Measurements from ENCODE around the gene C11orf91.
A peak's percentile ranks its signal among the peaks of the same experiment; 100 is the strongest.
"Not testable (repeated sequence)": the region's sequence is repeated elsewhere in the genome, so short reads cannot be mapped to it uniquely, and the experiment has no call there.

The C11orf91 gene

GRCh38 chr11:33721426-33721825, 20.8 kb upstream of the C11orf91 start:
- peak; percentile 15 for DNase-seq

- DNase-seq, result no peak
These were observed 19.0 kb upstream of the C11orf91 start for GRCh38 chr11:33719587-33719986.

DNA sequence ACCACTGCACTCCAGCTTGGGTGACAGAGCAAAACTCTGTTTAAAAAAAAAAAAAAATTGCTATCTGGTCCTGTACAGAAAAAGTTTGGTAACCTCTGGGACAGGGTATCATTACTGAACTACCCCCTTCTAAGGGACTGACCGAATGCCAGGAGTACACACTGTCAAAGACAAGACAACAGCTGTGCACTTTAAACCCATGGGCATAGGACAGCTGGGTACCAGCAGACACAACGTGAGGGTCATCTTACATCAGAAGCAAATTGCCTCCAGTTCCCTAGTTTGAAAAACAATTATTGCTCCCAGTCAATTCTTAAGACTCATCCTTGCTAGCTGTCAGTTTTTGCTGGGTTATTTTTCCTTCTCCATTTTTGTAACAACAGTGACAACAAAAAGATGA, 17.8 kb upstream of the C11orf91 start:
- DNase-seq, result no peak

DNA sequence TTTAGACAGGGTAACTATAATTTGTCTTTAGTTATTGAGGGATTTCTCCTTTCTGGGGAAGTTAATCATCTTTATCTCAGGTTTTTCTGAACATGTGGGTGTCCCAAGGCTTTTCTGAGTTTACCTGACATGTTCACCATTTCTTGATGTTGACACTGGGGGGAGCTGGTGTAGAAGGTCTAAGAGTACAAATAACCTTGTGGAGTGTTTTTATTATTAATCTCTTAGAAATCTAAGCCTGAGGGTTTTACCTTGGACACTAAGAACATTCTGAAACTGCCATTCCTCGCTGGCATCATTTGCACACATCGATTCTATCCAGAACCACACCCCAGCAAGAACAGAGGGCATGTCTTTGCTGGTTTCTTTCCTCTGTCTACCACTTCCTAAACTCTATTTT, 15.6 kb upstream of the C11orf91 start:
- DNase-seq, result no peak

- DNase-seq, result no peak
These were observed 13.3 kb upstream of the C11orf91 start for GRCh38 chr11:33713856-33714398.

DNA sequence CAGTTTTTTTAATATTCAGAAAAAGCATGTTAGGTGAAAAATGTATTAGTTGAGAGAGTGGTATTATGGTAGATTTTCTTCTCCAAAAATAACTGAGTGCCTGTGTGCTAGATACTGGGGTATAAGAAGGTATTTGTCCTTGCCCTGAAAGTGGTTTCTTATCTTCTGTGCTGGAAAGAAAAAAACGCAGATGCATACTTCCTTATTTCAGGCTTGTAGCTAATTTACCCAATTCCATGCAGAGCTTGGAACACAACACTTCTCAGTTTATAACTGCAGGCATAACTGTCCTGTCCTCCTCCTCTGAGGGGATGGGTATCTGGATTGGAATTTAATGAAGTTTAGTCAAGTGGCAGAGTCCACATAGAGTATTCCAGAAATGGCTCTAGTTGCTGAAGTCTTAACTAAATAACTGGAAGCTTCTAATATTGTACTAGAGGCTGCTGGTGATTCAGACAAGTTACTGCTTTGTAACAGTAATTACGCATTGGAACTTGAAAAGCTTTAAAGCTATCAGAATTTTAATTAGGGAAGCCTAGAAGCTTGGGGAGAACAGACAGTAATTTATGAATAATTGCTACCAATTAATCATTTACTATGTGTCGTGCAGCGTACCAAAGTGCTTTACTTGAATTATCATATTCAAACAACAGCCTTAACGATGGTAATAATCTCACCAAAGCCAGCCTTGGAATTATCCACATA, 12.7 kb upstream of the C11orf91 start:
- DNase-seq, result no peak

- DNase-seq, result no peak
These were observed 11.8 kb upstream of the C11orf91 start for GRCh38 chr11:33712436-33712835.

- DNase-seq, result no peak
These were observed 8.8 kb upstream of the C11orf91 start for GRCh38 chr11:33709466-33709865.

DNA sequence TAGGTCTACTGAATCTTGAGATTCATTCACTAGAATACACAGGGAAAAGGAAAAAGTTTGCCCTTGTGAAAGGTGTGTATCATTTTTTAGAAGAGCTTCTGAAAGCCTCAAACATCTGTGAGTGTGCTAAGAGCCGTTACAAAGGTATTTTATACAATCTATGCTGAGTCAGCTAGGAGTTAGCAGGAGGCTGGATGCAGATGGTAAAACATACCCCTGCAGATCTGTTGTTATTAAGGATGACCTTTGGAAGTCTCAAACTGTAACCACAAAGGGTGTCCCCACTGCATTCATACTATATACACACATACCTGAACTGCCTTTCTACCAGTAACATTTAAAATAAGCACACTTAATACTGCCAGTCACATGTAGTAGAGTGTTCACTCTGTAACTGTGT, 8.4 kb upstream of the C11orf91 start:
- DNase-seq, result no peak

DNA sequence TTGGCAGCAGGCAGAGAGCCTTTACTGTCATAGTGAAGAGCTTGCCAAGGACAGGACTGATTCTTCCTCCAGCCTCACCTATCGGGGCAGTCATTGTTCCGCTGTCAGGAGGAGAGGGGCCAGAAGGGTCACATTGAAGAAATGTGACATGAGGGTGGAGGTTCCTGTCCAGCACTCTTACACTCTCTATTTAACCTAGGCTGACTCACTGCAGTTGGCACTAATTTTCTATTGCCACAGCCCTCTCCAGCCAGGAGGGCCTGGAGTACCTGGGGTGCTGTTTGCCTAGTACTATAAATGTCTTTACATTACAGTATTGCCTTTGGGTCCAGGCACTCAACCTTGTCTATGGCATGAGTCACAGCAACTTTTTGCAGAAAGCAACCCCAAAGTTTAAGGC, 7.2 kb upstream of the C11orf91 start:
- not testable (repeated sequence) for DNase-seq

DNA sequence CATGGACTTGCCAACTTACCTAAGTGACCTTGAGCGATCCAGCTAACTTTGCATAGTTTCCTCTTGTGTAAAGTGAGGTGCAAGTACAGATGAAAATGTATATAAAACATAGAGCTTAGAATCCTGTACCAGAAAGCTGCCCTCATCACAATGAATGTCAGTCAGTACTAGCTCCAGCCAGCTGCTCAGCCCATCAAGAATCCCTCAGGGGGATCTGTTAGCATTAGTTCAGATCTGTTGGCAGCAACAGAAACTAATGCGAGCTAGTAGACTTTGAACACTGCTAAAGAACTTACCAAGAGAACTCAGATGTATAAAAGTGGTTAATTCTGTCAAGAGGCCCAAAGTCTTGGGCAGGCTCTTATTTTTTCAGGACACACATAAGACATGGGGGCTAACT, 6.3 kb upstream of the C11orf91 start:
- DNase-seq, result no peak

DNA sequence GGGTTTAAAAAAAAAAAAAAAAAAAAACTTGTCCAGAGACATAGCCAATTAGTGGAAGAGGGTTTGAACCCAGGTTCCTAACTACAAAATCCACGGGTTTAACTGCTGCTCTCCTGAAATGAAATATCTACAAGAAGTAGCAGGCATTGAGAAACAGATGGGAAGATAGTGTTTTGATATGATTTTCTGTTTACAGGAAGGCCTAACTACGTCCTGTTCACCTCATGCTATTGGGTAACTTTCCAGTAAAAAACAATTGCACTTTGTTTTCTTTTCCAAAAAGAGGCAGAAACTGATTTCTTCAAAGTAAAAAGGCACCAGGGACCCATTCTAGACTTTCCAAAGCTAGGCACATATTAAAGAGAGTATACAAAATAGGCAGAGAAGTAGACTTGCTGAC, 5.9 kb upstream of the C11orf91 start:
- DNase-seq, result no peak

DNA sequence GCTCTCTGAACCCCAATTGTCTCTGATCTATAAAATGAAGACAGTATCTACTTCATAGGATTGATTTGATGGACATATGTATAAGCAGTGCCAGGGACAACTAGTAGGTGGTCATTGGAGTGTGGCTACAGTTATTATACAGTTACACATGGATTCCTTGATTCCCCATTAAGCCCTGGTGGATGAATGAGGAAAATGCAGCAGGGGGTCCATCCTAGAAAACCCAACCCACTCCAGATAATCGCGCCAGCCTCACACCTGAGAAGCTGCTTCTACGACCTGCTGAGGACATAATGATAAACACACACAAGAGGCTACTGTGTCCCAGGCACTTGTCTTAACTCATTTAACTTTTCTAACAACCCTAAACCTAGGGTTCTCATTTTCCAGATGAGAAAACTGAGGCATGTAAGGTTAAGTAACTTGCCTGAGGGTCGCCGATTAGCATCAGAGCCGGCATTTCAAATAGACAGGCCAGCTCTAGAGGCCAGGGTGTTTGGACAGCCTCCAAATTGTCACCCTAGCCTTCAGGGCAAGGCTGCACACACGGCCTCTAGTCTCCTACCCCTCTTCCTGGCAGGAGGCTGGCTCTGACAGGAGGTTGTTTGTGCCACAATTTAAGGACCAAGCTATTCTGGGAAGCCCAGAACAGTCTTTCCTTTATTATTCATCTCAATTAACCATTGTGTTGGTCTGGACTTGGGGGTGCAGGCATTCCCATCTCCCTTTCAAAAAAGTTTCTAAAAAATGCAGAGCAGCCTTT, 3.8 kb upstream of the C11orf91 start:
- DNase-seq, result no peak

GRCh38 chr11:33703788-33704187, 3.2 kb upstream of the C11orf91 start:
- no peak for DNase-seq

- DNase-seq, result no peak
These were observed 2.6 kb upstream of the C11orf91 start for GRCh38 chr11:33703234-33703633.

DNA sequence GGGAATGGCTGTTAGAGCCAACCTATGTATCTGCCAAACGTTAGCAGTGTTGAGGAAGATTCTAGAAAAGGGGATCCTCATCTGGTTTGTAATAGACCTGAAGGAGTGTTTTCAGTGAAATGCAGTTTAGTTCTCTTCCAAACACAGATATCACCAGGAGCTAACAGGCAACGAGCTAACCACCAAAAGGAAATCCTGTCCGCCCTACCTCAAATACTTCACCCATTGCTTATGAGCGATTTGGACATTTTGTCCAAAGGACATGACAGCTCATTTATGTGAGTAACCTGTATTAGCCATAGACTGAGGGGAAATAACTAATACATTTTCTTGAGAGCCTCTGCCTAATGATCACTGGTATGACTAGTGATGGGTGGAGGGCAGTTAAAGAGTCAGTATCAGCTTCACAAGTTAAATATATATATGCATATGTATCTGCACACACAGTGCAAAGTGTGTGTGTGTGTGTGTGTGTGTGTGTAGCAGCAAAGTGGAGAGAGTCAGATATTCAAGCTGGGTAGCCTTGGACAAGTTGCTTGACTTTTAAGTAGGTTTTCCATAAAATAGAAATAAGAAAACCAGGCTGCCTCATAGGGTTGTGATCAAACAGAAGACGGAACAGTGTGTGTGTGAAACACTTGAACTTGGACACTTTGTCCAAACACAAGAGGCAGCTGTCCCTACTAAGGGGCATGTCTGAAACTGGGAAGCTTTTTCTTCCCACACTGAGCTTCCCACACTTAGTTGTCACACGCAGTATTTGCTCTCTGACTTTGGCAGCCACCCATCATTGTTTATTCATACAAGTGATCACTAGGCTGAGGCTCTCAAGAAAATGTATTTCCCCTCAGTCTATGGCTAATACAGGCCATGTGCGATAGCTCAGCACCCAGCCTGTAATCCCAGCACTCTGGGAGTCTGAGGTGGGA, 940 bp upstream of the C11orf91 start:
- DNase-seq, result no peak

DNA sequence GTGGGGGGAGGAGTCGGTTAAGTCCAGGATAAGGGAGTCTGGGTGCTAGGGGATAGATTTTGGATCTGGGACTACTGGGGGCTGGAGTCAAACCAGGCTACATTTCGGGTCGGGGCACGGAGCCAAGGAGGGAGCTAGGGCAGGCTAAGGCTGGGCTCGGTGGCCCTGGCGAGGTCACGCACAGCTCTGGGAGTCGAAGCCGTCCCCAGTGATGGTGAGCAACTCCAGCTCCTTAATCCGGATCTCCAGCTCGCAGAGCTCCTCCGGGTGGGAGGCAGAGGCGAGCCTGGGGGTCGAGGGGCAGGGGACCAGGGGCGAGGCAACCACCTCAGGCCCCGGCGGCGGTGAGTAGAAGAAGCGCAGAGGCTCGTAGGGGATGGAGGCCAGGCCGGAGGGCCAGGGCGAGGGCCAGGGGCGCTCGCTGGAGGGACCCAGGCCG, 544 bp downstream of the C11orf91 start:
- no peak for DNase-seq

DNA sequence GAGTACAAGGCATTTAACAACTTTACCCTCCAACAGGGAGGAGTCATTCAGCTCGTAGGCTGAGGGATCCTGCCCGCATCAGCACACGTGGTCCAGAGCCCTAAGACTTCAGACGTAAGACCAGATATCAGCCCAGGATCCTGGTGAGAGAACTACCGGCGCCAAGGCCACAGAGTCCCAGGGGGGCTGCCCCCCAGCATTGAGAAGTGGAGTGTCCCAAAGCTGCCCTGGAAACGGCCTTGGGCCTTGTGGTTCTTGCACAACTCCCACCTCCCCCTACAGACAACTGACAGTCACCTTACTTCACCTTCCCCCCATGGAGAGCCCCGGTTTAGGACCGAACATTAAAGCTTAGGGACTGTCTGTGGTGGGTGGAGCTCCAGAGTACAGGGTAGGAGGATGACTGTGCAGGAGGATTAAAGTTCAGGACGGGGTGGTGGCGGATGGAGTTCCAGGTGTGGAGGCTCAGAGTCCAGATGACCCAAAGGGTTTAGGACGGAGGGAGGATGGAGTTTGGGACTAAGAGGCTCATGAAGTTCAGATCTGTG, 1.0 kb downstream of the C11orf91 start:
- no peak for DNase-seq

DNA sequence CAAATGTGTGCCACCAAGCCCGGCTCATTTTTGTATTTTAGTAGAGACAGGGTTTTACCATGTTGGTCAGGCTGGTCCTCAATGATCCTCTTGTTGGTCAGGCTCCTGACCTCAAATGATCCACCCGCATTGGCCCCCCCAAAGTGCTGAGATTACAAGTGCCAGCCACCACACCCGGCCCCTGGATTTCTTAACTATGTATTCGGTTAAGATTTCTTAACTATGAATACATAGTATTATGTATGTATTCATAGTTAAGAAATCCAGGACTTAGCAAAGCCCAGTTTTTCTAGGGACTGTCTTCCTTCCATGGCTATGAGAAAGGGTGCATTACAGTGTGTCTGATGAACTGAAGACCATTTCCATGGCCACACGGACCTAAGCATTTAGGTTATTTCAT, 1.7 kb downstream of the C11orf91 start:
- no peak for DNase-seq

GRCh38 chr11:33697997-33698396, 2.6 kb downstream of the C11orf91 start:
- DNase-seq, result no peak

DNA sequence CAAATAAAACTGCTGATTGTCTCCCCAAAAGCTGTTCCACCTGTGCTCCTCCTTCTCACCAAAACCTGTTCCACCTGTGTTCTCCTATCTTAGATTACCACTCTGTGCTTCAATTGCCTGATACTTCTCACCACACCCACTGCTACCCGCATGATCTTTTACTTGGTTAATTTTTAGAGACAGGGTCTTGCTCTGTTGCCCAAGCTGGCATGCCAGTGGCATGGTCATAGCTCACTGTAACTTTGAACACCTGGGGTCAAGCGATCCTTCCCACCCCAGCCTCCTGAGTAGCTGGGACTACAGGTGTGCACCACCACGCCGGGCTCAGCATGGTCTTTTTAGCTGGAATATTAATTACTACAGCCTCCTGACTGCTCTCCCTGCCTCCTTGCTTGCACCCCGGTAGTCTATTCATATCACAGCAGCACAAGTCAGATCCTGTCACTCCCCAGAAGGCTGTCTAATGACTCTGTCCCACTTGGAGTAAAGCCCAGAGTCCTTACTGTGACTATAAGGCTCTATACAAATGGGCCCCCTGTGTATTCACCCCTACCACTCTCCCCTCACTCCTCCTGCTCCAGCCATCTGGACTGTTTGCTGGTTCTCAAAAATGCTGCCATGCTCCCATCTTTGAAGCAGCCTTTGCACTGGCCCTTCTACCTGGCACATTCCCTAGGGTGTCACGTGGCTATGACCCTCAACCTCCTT, 3.5 kb downstream of the C11orf91 start:
- DNase-seq, result no peak

DNA sequence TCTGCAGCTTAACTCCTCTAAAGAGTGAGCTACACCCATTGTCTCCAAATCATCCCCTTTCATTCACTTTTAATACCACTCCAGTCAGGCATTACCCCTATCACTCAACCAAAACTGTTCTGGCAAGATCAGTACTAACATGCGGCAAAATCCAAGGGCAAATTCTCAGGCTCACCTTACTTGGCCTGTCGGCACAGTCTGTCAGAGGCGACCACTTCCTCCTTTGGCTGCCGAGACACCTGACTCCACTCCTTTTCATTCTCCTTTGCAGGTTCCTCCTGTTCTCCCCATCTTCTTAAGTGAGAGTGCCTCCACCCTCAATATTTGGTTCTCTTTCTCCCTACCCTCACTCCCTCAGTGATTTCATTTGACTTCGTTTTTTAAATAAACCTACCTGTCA, 4.2 kb downstream of the C11orf91 start:
- DNase-seq, result no peak
